ENCODE data around the gene SMPDL3B.

SMPDL3B gene

DNA sequence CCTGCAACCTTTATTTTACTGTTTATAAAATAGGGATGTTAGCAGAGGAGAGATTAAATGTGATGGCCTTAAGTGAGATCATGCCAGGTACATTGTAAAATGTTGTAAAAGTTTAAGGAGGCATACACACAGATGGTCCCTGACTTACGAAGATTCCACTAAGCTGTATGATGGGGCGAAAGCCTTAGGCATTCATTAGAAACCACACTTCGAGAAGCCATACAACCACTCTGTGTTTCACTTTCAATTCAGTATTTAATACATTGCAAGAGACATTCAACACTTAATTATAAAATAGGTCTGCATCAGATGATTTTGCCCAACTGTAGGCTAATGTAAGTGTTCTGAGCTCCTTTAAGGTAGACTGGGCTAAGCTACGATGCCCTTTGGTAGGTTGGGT is 3.7 kb downstream of the SMPDL3B start:
- TF ChIP-seq, protein P1, sequence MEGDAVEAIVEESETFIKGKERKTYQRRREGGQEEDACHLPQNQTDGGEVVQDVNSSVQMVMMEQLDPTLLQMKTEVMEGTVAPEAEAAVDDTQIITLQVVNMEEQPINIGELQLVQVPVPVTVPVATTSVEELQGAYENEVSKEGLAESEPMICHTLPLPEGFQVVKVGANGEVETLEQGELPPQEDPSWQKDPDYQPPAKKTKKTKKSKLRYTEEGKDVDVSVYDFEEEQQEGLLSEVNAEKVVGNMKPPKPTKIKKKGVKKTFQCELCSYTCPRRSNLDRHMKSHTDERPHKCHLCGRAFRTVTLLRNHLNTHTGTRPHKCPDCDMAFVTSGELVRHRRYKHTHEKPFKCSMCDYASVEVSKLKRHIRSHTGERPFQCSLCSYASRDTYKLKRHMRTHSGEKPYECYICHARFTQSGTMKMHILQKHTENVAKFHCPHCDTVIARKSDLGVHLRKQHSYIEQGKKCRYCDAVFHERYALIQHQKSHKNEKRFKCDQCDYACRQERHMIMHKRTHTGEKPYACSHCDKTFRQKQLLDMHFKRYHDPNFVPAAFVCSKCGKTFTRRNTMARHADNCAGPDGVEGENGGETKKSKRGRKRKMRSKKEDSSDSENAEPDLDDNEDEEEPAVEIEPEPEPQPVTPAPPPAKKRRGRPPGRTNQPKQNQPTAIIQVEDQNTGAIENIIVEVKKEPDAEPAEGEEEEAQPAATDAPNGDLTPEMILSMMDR (conservative IDR thresholded peaks at IDR 0.05; ENCODE audit: control insufficient read depth, insufficient read depth, low read depth, low read length): no peak
- H3K4me3 ChIP-seq (ENCODE audit: control insufficient read depth, low read depth, low read length): no peak overlapping the region
- DNase-seq (ENCODE audit: low read depth): no peak

DNA sequence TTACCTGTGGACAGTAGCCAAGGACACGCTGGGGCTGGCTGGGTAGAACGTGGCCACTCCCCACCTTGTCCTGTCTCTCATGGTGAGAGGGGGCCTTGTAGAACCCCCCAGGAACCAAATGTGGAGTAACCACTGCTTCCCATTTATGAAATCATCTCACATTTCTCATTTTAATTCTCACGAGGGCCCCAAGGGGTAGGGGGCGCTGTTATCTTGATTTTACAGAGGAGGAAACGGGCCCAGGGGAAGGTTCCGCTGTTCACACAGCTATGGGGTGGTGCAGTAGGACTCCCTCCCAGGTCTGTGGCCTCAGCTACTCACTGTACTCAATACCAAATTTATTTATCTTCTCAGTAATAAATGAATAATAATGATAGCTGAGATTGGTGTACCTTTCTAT is 5.5 kb downstream of the SMPDL3B start:
- TF ChIP-seq, protein P1 (conservative IDR thresholded peaks at IDR 0.05; ENCODE audit: control insufficient read depth, insufficient read depth, low read depth, low read length): peak; percentile 33
- peak; percentile 24 for DNase-seq (ENCODE audit: low read depth)

DNA sequence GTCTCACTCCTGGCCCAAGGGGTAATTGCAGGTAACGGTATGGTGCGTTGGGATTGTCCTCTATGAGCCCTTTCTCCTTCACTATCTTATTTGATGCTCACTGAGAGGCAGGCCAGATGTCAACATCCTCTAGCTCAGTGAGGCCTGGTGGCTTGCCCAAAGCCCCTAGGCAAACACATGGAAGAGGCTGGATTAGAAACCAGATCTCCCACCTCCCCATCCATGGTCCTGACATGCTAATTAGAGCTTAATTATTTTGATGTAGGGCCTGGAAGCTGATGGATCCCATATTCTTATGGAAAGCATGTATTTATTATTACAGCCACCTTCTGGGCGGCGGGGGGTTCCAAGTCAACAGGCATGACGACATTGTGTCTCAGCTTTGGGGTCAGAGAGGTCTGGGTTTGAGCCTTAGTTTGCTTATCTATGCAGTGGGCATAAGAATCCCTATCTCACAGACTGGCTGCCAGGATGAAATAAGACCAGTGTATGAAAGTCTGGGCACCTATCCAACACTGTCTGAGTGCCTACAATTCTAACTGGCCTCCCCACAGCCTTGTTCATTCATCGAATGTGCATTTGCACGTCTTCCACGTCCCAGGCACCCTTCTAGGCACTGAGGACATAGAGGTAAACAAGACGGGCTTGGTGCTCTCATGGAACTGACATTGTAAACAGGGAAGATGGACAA is 6.2 kb downstream of the SMPDL3B start:
- TF ChIP-seq, protein P1 (conservative IDR thresholded peaks at IDR 0.05; ENCODE audit: control insufficient read depth, insufficient read depth, low read depth, low read length): no peak
- H3K4me3 ChIP-seq (ENCODE audit: control insufficient read depth, low read depth, low read length): no peak overlapping the region

More for the DNA sequence above, 5.5 kb downstream of the SMPDL3B start:
- no peak overlapping the region for H3K4me3 ChIP-seq (ENCODE audit: control insufficient read depth, low read depth, low read length)

DNA sequence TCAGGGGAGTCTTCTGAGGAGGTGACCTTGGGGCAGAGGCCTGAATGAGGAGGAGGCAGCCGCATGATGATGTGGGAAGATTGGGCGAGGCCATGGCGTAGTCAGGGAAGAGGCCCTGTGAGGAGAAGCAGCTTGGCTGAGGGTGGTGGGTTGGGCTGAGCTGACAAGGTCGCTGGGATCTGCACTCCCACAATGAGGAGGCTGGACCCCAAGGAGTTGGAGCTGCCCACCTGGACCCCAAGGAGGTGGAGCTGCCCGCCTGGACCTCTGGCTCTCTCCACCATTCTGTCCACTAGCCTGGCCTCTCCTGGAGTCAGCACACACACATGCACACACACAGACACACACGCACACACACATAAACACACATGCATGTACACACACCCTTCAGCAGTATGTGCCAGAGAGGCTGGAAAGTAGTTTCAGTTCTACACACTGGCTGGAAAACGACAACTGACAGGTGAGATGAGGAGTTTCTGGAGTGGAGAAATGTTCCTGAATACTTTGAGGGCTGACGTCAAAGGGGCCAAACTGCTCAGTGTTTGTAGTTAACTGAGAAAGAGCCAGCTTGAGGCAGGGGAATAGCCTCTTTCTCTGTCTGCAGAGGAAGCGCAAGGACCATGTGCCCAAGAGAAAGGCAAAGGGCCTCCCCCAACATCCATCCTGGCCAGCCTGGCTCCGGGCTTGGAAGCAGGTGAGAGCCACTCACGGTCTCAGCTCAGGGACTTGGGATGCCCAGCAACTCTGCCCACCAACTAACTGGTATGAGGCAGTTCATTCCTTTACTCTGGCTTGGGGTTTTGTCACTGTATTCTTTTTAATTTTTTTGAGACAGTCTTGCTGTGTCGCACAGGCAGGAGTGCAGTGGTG is 7.1 kb downstream of the SMPDL3B start:
- TF ChIP-seq, protein P1 (conservative IDR thresholded peaks at IDR 0.05; ENCODE audit: control insufficient read depth, insufficient read depth, low read depth, low read length): no peak
- no peak overlapping the region for H3K4me3 ChIP-seq (ENCODE audit: control insufficient read depth, low read depth, low read length)
- DNase-seq (ENCODE audit: low read depth): no peak

More for the DNA sequence above, 6.2 kb downstream of the SMPDL3B start:
- no peak for DNase-seq (ENCODE audit: low read depth)

DNA sequence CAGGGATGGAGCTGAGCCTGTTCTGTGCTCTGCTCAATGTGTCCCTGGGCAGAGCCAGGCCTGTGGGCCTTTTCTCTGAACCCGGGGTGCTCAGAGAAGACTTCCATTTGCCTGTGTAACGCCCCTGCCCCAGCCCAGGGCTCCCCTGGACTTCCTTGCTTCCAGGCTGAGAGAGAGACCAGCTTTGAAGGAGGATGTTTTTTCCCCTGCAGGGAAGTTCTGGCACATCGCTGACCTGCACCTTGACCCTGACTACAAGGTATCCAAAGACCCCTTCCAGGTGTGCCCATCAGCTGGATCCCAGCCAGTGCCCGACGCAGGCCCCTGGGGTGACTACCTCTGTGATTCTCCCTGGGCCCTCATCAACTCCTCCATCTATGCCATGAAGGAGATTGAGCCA is 10.2 kb downstream of the SMPDL3B start:
- TF ChIP-seq, protein P1 (conservative IDR thresholded peaks at IDR 0.05; ENCODE audit: control insufficient read depth, insufficient read depth, low read depth, low read length): no peak
- no peak for DNase-seq (ENCODE audit: low read depth)
- no peak overlapping the region for H3K4me3 ChIP-seq (ENCODE audit: control insufficient read depth, low read depth, low read length)

DNA sequence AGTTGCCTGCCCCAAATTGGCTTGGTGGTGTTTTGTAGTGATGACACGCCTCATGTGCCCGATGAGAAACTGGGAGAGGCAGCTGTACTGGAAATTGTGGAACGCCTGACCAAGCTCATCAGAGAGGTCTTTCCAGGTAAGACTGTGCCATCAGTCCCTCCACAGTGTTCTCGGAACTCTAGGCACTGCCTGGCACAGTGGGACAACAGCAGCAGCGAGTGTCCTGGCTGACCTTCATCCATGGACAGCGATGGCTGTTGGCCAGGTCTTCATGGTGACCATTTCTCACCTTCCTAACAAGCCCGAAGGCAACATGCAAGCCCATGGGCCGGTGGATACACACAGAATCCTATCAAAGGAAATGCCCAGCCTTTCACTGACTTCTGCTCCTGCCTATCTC is 14.2 kb downstream of the SMPDL3B start:
- TF ChIP-seq, protein P1 (conservative IDR thresholded peaks at IDR 0.05; ENCODE audit: control insufficient read depth, insufficient read depth, low read depth, low read length): no peak
- H3K4me3 ChIP-seq (ENCODE audit: control insufficient read depth, low read depth, low read length): no peak overlapping the region
- DNase-seq (ENCODE audit: low read depth): no peak
